B cell (primary cell): ENCODE measurements around the gene ULBP2. TPM values are rescaled to one million over a fixed set of nuclear protein-coding genes. Genes with fewer than 3 reads are reported as not detected.

Experiments
- ATAC-seq: fragments of 200-7000 bp; cut with Tn5 transposase; one replicate; pipeline ENCODE4 v1.10.0; 2021; ENCODE audit warnings: low read depth, mild to moderate bottlenecking, moderate number of reproducible peaks, moderate library complexity
- CTCF ChIA-PET: fragments of 350-600 bp; sonication (Branson Sonifier 250); formaldehyde crosslinking; loops from one replicate; lab custom pipeline; 2021; ENCODE audit warnings: antibody characterized with exemption, inconsistent platforms; lab: Charles Lee
- POLR2A ChIA-PET: fragments of 350-600 bp; sonication (Branson Sonifier 250); formaldehyde crosslinking; loops from one replicate; lab custom pipeline; 2021; ENCODE audit warnings: antibody characterized with exemption; lab: Charles Lee
- DNase-seq: peaks from one replicate; pipeline ENCODE4 v3.0.0; 2013
- H2AFZ ChIP-seq: 2 replicates; pipeline ENCODE4 v1.6.1; 2012; ENCODE audit warnings: mild to moderate bottlenecking, low read depth, low read length; ENCODE audit not compliant: insufficient read depth, poor library complexity, severe bottlenecking
- H3K27ac ChIP-seq, 2 donors: 1 replicate in 1 of 2; 2 replicates in 1 of 2; pipeline ENCODE4 v1.5.1; 2012 to 2013; ENCODE audit warnings: low read length in 2 of 2, mild to moderate bottlenecking in 2 of 2, moderate library complexity in 1 of 2
- H3K27me3 ChIP-seq, 4 experiments: fragments of 200-600 bp in 1 of 4; sonication (generic) in 1 of 4; replicated peaks in 1 of 4; 1 replicate in 2 of 4; 2 replicates in 2 of 4; pipeline versions ENCODE4 v1.6.1 to v1.7.0; 2013 to 2016; ENCODE audit warnings: low read length in 3 of 4, mild to moderate bottlenecking in 2 of 4, mixed read lengths in 1 of 4, moderate library complexity in 1 of 4; ENCODE audit not compliant: insufficient read depth in 4 of 4, control insufficient read depth in 3 of 4; ENCODE audit errors: control extremely low read depth in 1 of 4
- H3K36me3 ChIP-seq, 2 experiments: replicated peaks in 1 of 2; 1 replicate in 1 of 2; 2 replicates in 1 of 2; pipeline versions ENCODE4 v1.6.1 to v1.7.1; 2013; ENCODE audit warnings: low read length in 1 of 2; ENCODE audit not compliant: insufficient read depth in 2 of 2, control insufficient read depth in 1 of 2; ENCODE audit errors: control extremely low read depth in 1 of 2, extremely low read depth in 1 of 2
- H3K4me1 ChIP-seq, 2 donors: fragments of 200-600 bp in 1 of 2; sonication (generic) in 1 of 2; 1 replicate in 1 of 2; 2 replicates in 1 of 2; pipeline versions ENCODE4 v1.5.1 to v1.6.1; 2013 to 2017; ENCODE audit warnings: low read length in 2 of 2; ENCODE audit not compliant: control insufficient read depth in 2 of 2, insufficient read depth in 2 of 2
- H3K4me2 ChIP-seq: replicated peaks from 2 replicates; pipeline ENCODE3; 2012; ENCODE audit warnings: mild to moderate bottlenecking, low read depth, low read length; ENCODE audit not compliant: poor library complexity, severe bottlenecking
- H3K4me3 ChIP-seq, 5 experiments: fragments of 200-600 bp in 1 of 5; sonication (generic) in 1 of 5; 1 replicate in 3 of 5; 2 replicates in 2 of 5; pipeline versions ENCODE4 v1.5.1 to v1.7.0; 2011 to 2016; ENCODE audit warnings: low read length in 4 of 5, mild to moderate bottlenecking in 4 of 5, low read depth in 2 of 5, control low read depth in 1 of 5, moderate library complexity in 1 of 5; ENCODE audit not compliant: insufficient read depth in 1 of 5; ENCODE audit errors: control extremely low read depth in 1 of 5, extremely low read depth in 1 of 5
- H3K79me2 ChIP-seq: fragments of 200-600 bp; sonication (generic); one replicate; pipeline ENCODE4 v1.6.0; 2016; ENCODE audit warnings: low read length; ENCODE audit not compliant: control insufficient read depth, insufficient read depth
- H3K9ac ChIP-seq: fragments of 200-600 bp; sonication (generic); 2 replicates; pipeline ENCODE4 v1.6.1; 2017; ENCODE audit warnings: mild to moderate bottlenecking, low read length, moderate library complexity
- H3K9me3 ChIP-seq, 3 donors: one replicate each; pipeline versions ENCODE4 v1.6.1 to v1.7.1; 2013; ENCODE audit warnings: low read length in 2 of 3; ENCODE audit not compliant: control insufficient read depth in 2 of 3, insufficient read depth in 1 of 3; ENCODE audit errors: control extremely low read depth in 1 of 3
- H4K20me1 ChIP-seq: 2 replicates; pipeline ENCODE4 v1.6.0; 2012; ENCODE audit warnings: mild to moderate bottlenecking, low read length; ENCODE audit not compliant: insufficient read depth, control insufficient read depth, poor library complexity, severe bottlenecking
- H3K27ac Mint-ChIP-seq: one replicate; pipeline ENCODE4 v1.8.0; 2021; ENCODE audit warnings: mixed read lengths
- H3K27me3 Mint-ChIP-seq: one replicate; pipeline ENCODE4 v1.8.0; 2021; ENCODE audit warnings: mixed read lengths
- H3K4me1 Mint-ChIP-seq: one replicate; pipeline ENCODE4 v1.8.0; 2021; ENCODE audit warnings: mixed read lengths
- H3K4me3 Mint-ChIP-seq: one replicate; pipeline ENCODE4 v1.8.0; 2021; ENCODE audit warnings: mixed read lengths
- H3K9me3 Mint-ChIP-seq: one replicate; pipeline ENCODE4 v1.8.0; 2022; ENCODE audit warnings: mixed read lengths; ENCODE audit not compliant: insufficient read depth
- CTCF ChIP-seq: fragments of 200-600 bp; IDR thresholded peaks from one replicate; pipeline ENCODE4 v1.8.0; 2022; ENCODE audit warnings: antibody characterized with exemption, mild to moderate bottlenecking
- EZH2 ChIP-seq: IDR thresholded peaks from 2 replicates; pipeline ENCODE4 v1.6.1; 2012; ENCODE audit warnings: borderline replicate concordance, low read depth, mild to moderate bottlenecking, moderate library complexity, low read length; ENCODE audit not compliant: insufficient read depth, poor library complexity, severe bottlenecking
- WGBS: methylation state at CpG from one replicate; pipeline ENCODE4 v1.1.5; 2013; ENCODE audit warnings: missing lambda C conversion rate; ENCODE audit not compliant: insufficient coverage; 5-methylcytosine and 5-hydroxymethylcytosine counted together
- intact Hi-C: fragments of 100-400 bp; cut with micrococcal nuclease; formaldehyde crosslinking; loops from one replicate; pipeline ENCODE4 v1.10.0; 2022
- polyA plus RNA-seq: library from polyadenylated mRNA; depleted of rRNA; stranded (reverse); fragments of >200 nt; gene quantifications from 2 replicates; pipeline ENCODE4 v1.2.3, GENCODE V29; 2012
- total RNA-seq, 2 donors: library from RNA; stranded (reverse); fragments of 120-200 nt in 1 of 2; gene quantifications; 1 replicate in 1 of 2; 2 replicates in 1 of 2; pipeline versions ENCODE4 v1.2.3 to v1.2.4, GENCODE V29; 2013 to 2022

The ULBP2 gene
- total and polyA plus RNA-seq, 2 donors (not counting 1 experiment from before 2014, with no cell fraction given) = 0.31 TPM; not detected in 1

GRCh38 chr6:149895048-149895590 is 46.7 kb upstream of the ULBP2 start:
- Histone ChIP-seq H3K4me1 (no peaks in the 10 kb centered on the region), H4K20me1 (no peaks in the 10 kb centered on the region), H3K4me2 (no peak overlapping the region), H3K27ac (no peak overlapping the region), H3K9ac (no peak overlapping the region), H3K9me3 (no peaks in the 10 kb centered on the region), H3K36me3 (no peaks in the 10 kb centered on the region), H2AFZ (no peak overlapping the region), H3K4me3 (no peak overlapping the region), H3K79me2 (no peaks in the 10 kb centered on the region), H3K27me3 (peaks cover 0 to 4% (median 0%) of the 10 kb centered on the region in 4 experiments)
- Mint-ChIP-seq H3K4me1 (no peaks in the 10 kb centered on the region), H3K27me3 (peaks cover 56% of the 10 kb centered on the region), H3K27ac (no peak overlapping the region), H3K4me3 (no peak overlapping the region), H3K9me3 (no peaks in the 10 kb centered on the region)
- no peak for DNase-seq
- intact Hi-C loops = no loop called here
- ATAC-seq = no peak
- no peak for TF ChIP-seq CTCF
- TF ChIP-seq EZH2 = no peak
- WGBS = 83% methylated on average over 6 of the region's 7 CpGs
- CTCF ChIA-PET = no interaction called here
- POLR2A ChIA-PET = no interaction called here

- Histone ChIP-seq H3K9ac (no peak overlapping the region), H3K27me3 (peaks cover 0 to 4% (median 0%) of the 10 kb centered on the region in 4 experiments), H3K4me1 (no peaks in the 10 kb centered on the region), H4K20me1 (no peaks in the 10 kb centered on the region), H3K79me2 (no peaks in the 10 kb centered on the region), H3K4me2 (no peak overlapping the region), H3K9me3 (no peaks in the 10 kb centered on the region), H3K27ac (no peak overlapping the region), H3K36me3 (no peaks in the 10 kb centered on the region), H2AFZ (no peak overlapping the region), H3K4me3 (no peak overlapping the region)
- Mint-ChIP-seq H3K4me1 (no peaks in the 10 kb centered on the region), H3K27ac (no peak overlapping the region), H3K9me3 (no peaks in the 10 kb centered on the region), H3K4me3 (no peak overlapping the region), H3K27me3 (peaks cover 52% of the 10 kb centered on the region)
- ATAC-seq (no peak), DNase-seq (no peak)
- intact Hi-C loops = no loop called here
- no peak for TF ChIP-seq EZH2
- TF ChIP-seq CTCF = no peak
- ChIA-PET POLR2A (no interaction called here), CTCF (no interaction called here)
- 61% methylated on average over 4 of the region's 5 CpGs for WGBS
Observed at GRCh38 chr6:149895833-149896271, 46.0 kb upstream of the ULBP2 start.
